Kidney epithelial cell (primary cell): ENCODE data around the gene SLC38A6. TPM values are rescaled to one million over a fixed set of nuclear protein-coding genes. Genes with fewer than 3 reads are reported as not detected.

Experiments
- DNase-seq: peaks from one replicate; pipeline ENCODE4 v3.0.0-alpha.2; 2010; ENCODE audit warnings: low read depth
- H3K27me3 ChIP-seq: 2 replicates; pipeline ENCODE4 v1.6.0; 2011; ENCODE audit warnings: low read length; ENCODE audit not compliant: control insufficient read depth, insufficient read depth
- H3K36me3 ChIP-seq: 2 replicates; pipeline ENCODE4 v1.5.1; 2011; ENCODE audit warnings: low read length; ENCODE audit not compliant: control insufficient read depth, insufficient read depth
- H3K4me3 ChIP-seq: 2 replicates; pipeline ENCODE4 v1.5.1; 2011; ENCODE audit warnings: low read depth, mild to moderate bottlenecking, control low read depth, low read length
- total RNA-seq: library from RNA; depleted of rRNA; stranded (reverse); fragments of >200 nt; gene quantifications from 2 replicates; pipeline ENCODE4 v1.2.3, GENCODE V29; 2015
- TF ChIP-seq, protein P1 (sequence below): IDR thresholded peaks from 2 replicates; pipeline ENCODE4 v1.5.1; 2011; ENCODE audit warnings: mild to moderate bottlenecking, moderate library complexity, low read length, control low read depth, inconsistent platforms; ENCODE audit not compliant: insufficient read depth, poor library complexity, severe bottlenecking

The SLC38A6 gene
- total RNA-seq, 1 donor from 2014 or later, result 16.2 TPM

DNA sequence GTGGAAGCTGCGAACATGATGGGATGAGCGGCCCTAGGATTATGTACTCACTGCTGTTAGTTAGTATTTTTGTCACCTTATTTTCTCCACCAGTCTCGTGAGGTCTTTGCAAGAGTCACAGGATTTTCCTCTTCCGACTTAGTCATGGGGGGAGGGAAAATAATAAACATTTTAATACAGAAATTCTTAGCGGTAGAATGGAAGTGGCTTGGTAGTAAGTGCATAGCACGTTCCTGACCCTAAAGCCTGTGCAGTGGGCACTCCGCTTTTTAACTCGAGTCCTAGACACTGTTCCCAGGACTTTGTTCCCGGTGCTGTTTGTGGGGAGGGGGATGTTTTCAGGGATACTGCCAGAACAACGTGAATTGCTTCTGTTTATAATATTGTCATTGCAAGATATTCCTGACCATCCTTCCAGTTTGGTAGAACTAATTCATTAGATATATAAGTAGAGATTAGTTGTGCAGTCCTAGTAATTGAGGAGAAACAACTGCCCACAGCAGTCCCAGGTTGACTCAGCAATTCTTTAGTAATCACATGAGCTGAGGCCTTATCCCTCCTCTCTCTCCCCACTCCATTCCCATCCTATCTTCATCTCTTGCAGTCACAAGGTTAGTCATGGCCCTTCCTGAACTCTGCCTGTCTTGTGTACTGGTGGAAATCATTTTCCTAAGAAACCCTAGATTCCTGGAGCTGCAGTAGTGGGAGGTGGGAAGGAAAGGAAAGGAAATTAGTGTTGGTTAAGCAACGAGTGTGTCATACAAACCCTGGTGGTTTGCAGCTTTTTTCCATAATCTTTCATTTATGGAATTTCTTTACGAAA is 799 bp downstream of the SLC38A6 start:
- peak; percentile 64 for DNase-seq
- no peaks in the 10 kb centered on the region for H3K36me3 ChIP-seq
- no peaks in the 10 kb centered on the region for H3K27me3 ChIP-seq
- peak overlapping the region; percentile 70 for H3K4me3 ChIP-seq
- TF ChIP-seq, protein P1, sequence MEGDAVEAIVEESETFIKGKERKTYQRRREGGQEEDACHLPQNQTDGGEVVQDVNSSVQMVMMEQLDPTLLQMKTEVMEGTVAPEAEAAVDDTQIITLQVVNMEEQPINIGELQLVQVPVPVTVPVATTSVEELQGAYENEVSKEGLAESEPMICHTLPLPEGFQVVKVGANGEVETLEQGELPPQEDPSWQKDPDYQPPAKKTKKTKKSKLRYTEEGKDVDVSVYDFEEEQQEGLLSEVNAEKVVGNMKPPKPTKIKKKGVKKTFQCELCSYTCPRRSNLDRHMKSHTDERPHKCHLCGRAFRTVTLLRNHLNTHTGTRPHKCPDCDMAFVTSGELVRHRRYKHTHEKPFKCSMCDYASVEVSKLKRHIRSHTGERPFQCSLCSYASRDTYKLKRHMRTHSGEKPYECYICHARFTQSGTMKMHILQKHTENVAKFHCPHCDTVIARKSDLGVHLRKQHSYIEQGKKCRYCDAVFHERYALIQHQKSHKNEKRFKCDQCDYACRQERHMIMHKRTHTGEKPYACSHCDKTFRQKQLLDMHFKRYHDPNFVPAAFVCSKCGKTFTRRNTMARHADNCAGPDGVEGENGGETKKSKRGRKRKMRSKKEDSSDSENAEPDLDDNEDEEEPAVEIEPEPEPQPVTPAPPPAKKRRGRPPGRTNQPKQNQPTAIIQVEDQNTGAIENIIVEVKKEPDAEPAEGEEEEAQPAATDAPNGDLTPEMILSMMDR, result no peak

DNA sequence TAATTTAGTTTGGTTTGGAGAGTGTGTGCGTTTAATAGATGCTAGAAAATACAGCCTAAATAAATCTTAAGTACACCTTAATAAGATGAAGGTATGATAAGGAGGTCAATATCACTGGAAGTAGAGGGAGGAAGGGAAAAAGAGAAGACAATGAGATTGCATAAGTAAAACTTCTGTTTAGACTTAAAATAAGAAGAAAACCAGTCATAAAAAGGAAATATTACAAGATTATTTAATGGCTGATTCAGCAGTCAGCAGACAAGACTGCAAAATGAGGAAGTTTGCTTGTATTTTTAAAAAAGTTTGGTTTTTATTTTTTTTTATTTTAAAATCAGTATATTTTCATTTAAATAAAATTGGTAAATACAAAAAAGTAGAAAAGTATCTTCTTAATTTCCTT is 3.2 kb downstream of the SLC38A6 start:
- Histone ChIP-seq H3K36me3 (no peaks in the 10 kb centered on the region), H3K27me3 (no peaks in the 10 kb centered on the region), H3K4me3 (no peak overlapping the region)
- no peak for DNase-seq
- TF ChIP-seq, protein P1, result no peak

DNA sequence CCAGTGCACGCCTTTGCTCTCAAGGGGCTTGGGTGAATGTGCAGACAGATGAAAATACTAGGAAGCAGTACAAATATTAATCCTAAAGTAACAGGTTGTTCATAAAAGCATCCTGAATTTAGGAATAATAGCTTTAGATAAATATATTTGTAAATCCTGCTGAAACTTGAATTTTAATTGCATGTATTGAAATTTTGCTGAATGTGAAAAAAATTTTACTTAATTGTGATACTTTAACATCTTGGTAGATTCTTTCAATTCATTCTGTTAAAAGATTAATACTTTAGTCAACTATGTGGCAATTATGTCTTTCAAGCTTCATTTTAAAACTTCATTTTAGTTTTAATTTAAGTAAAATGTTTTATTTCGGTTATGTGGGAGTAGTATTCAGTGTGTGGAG is 5.5 kb downstream of the SLC38A6 start:
- DNase-seq, result no peak
- Histone ChIP-seq H3K36me3 (no peaks in the 10 kb centered on the region), H3K4me3 (no peak overlapping the region), H3K27me3 (no peaks in the 10 kb centered on the region)
- TF ChIP-seq, protein P1, result no peak

DNA sequence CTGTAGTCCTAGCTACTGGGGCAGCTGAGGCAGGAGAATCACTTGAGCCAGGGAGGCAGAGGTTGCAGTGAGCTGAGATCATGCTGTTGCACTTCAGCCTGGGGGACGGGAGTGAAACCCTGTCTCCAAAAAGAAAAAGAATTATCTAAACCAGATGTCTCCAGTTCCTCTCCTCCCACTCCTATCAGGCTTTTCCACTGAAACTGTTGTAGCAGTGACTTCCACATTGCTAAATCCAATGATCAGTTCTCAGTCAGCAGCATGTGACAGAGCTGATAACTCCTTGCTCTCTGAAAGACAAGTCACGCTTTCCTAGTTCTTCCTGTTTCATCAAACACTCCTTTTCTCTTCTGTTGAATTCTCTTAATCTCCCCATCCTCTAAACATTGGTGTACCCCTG is 8.6 kb downstream of the SLC38A6 start:
- DNase-seq, result no peak
- Histone ChIP-seq H3K36me3 (peaks cover 1% of the 10 kb centered on the region), H3K4me3 (no peak overlapping the region), H3K27me3 (no peaks in the 10 kb centered on the region)
- TF ChIP-seq, protein P1, result no peak

DNA sequence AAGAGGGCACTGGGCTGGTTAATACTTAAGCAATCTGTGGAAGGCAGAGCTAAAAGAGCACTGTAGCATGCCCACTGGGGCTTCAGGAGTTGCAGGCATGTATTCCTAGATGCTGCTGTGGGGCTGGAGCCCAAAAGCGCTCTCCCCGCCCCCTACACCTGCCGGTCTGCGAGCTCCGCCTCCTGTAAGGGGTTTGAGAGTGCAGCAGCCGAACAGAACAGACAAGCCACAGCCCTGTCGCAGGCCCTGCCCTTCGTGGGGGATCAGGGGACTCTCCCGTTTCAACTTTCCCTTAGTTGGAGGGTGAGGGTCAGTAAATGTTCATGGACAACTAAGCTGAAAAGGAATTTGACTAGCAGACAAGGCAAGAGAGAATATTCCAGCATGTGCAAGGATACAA is 17.6 kb downstream of the SLC38A6 start:
- DNase-seq, result no peak
- Histone ChIP-seq H3K4me3 (no peak overlapping the region), H3K27me3 (no peaks in the 10 kb centered on the region), H3K36me3 (no peaks in the 10 kb centered on the region)
- TF ChIP-seq, protein P1, result no peak

DNA sequence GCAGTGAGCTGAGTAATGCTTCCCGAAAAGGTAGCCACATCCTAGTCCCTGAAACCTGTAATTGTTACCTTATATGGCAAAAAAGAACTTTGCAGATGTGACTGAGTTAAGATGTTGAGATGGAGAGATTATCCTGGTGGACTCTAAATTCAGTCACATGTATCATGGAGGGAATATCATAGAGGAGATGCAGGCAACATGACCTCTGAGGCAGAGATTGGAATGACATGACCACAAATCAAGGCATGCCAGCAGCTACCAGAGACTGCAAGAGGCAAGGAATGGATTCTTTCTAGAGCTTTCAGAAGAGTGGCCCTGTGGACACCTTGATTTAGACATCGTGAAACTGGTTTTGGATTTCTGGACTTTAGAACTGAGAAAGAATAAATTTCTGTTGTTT is 18.5 kb downstream of the SLC38A6 start:
- TF ChIP-seq, protein P1, result no peak
- no peak for DNase-seq
- no peak overlapping the region for H3K4me3 ChIP-seq
- no peaks in the 10 kb centered on the region for H3K27me3 ChIP-seq
- no peaks in the 10 kb centered on the region for H3K36me3 ChIP-seq
